OCI-LY7 (cell line): ENCODE results near the gene CETN1.

Experiments
- CTCF ChIP-seq: fragments of 200-600 bp; sonication (generic); conservative IDR thresholded peaks from 2 replicates; pipeline ENCODE4 v1.5.1; 2014; ENCODE audit warnings: mild to moderate bottlenecking, antibody characterized with exemption, low read length, moderate library complexity, mixed read lengths
- EZH2phosphoT487 ChIP-seq: fragments of 200-600 bp; sonication (generic); IDR thresholded peaks from 2 replicates; pipeline ENCODE4 v1.6.1; 2018; ENCODE audit warnings: low read depth, borderline replicate concordance, mild to moderate bottlenecking, mixed run types, antibody characterized with exemption, low read length, moderate library complexity, mixed read lengths

DNA sequence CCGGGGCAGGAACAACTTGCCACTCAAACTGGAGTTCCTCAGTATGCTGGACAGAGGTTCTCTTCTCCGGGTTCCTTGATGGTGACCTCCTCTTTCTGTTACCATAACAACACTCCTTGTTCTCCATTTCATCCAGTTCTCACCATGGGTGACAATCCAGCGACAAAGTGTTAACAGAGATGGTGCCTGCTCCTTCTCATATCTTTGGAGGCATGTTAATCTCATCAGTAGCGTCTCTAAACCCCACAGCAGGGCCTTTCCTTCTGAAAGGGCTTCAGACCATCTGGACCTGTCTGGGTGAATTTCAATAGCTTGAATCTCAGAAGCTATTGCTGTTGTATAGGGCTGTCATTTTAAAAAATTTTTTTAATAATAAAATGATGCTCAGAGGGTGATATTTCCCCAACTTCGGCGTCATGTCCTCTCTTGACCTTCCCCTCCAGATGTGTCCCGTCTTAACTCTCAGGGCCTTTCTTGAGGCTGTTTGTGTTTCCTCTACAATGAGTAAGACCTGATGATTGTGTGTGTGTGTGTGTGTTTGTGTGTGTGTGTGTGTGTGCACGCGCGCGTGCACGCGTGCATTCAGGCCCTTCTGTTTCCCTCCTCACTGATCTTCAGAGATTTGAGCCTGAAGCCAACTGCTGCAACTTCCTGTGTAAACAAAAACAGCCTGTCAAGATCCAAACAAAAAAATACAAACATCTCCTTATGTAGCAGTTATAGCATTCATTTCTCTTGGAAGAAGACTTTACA is 24.3 kb upstream of the CETN1 start:
- TF ChIP-seq CTCF = no peak
- TF ChIP-seq EZH2phosphoT487 = no peak
